Bronchial epithelial cell (primary cell): ENCODE measurements around the gene EEIG1. TPM values are rescaled to one million over a fixed set of nuclear protein-coding genes. Genes with fewer than 3 reads are reported as not detected.
A peak's percentile ranks its signal among the peaks of the same experiment; 100 is the strongest.

Experiments
- DNase-seq: peaks from one replicate; pipeline ENCODE4 v3.0.0-alpha.2; 2010; ENCODE audit warnings: low read depth
- FAIRE-seq: peaks from 2 replicates; lab custom pipeline; 2011; peaks lifted over from hg19 to GRCh38; lab: Jason Lieb, UNC
- H3K27me3 ChIP-seq: 2 replicates; pipeline ENCODE4 v1.5.1; 2011; ENCODE audit warnings: low read length; ENCODE audit not compliant: control insufficient read depth, insufficient read depth
- H3K36me3 ChIP-seq: 2 replicates; pipeline ENCODE4 v1.5.1; 2011; ENCODE audit warnings: low read length; ENCODE audit not compliant: control insufficient read depth, insufficient read depth
- H3K4me3 ChIP-seq: 2 replicates; pipeline ENCODE4 v1.5.1; 2011; ENCODE audit warnings: mild to moderate bottlenecking, low read depth, low read length, control low read depth
- CTCF ChIP-seq: IDR thresholded peaks from 2 replicates; pipeline ENCODE4 v1.5.1; 2011; ENCODE audit warnings: mild to moderate bottlenecking, moderate library complexity, low read length, control low read depth, inconsistent platforms; ENCODE audit not compliant: insufficient read depth, severe bottlenecking
- total RNA-seq: library from RNA; depleted of rRNA; stranded (reverse); fragments of >200 nt; gene quantifications from 2 replicates; pipeline ENCODE4 v1.2.1, GENCODE V29; 2014

The EEIG1 gene
- total RNA-seq, 1 donor from 2014 or later, result 7.4 TPM

GRCh38 chr9:127931092-127931881 is 49.5 kb downstream of the EEIG1 start:
- H3K36me3 ChIP-seq, result peaks cover 2% of the 10 kb centered on the region
- TF ChIP-seq CTCF, result no peak
- no peak for FAIRE-seq
- H3K27me3 ChIP-seq, result no peaks in the 10 kb centered on the region
- DNase-seq, result peak; percentile 55
- H3K4me3 ChIP-seq, result peak overlapping the region; percentile 41

Other genes with a start within 250 kb of the EEIG1 start
- gene TOR2A, start 245.7 kb downstream of the EEIG1 start, total RNA-seq, result 1.8 and 4.6 TPM in 2 replicates
- 0.26 TPM in 1 of 2 replicates, not detected in the other for gene SH2D3C, start 202.3 kb downstream of the EEIG1 start, total RNA-seq
- 78.5 and 81.7 TPM in 2 replicates for gene CDK9, start 195.0 kb downstream of the EEIG1 start, total RNA-seq
- gene FPGS, start 178.1 kb downstream of the EEIG1 start, total RNA-seq, result 46.9 and 70.0 TPM in 2 replicates
- gene ENG, start 126.3 kb downstream of the EEIG1 start, total RNA-seq, result 0.13 and 2.4 TPM in 2 replicates
- gene AK1, start 103.3 kb downstream of the EEIG1 start, total RNA-seq, result 19.0 and 54.0 TPM in 2 replicates
- gene ST6GALNAC6, start 81.4 kb downstream of the EEIG1 start, total RNA-seq, result 18.2 and 18.4 TPM in 2 replicates
- gene ST6GALNAC4, start 63.9 kb downstream of the EEIG1 start, total RNA-seq, result 21.3 and 21.8 TPM in 2 replicates
- 2.1 and 5.1 TPM in 2 replicates for gene PIP5KL1, start 50.2 kb downstream of the EEIG1 start, total RNA-seq
- gene DPM2, start 43.1 kb downstream of the EEIG1 start, total RNA-seq, result 11.8 and 17.4 TPM in 2 replicates
- gene NAIF1, start 86.3 kb upstream of the EEIG1 start, total RNA-seq, result 10.3 and 12.4 TPM in 2 replicates
- gene SLC25A25, start 87.2 kb upstream of the EEIG1 start, total RNA-seq, result 12.6 and 17.2 TPM in 2 replicates
- 130 and 137 TPM in 2 replicates for gene PTGES2, start 146.7 kb upstream of the EEIG1 start, total RNA-seq
- gene LCN2, start 168.5 kb upstream of the EEIG1 start, total RNA-seq, result 48.4 and 110 TPM in 2 replicates
- gene BBLN, start 179.3 kb upstream of the EEIG1 start, total RNA-seq, result 28.2 and 29.4 TPM in 2 replicates
- gene CIZ1, start 210.6 kb upstream of the EEIG1 start, total RNA-seq, result 15.0 and 32.0 TPM in 2 replicates
- 0.53 and 0.77 TPM in 2 replicates for gene DNM1, start 222.4 kb upstream of the EEIG1 start, total RNA-seq